C4-2B (cell line): Measurements from ENCODE around the gene NMUR1.
"Not testable (repeated sequence)": the region's sequence is repeated elsewhere in the genome, so short reads cannot be mapped to it uniquely, and the experiment has no call there.

Source experiments
- H3K27ac ChIP-seq: fragments of 450-650 bp; 2 replicates; pipeline ENCODE4 v1.5.1; 2017
- CTCF ChIP-seq: fragments of 450-650 bp; conservative IDR thresholded peaks from 2 replicates; pipeline ENCODE4 v1.5.1; 2017; ENCODE audit warnings: mild to moderate bottlenecking
- ZFX ChIP-seq: fragments of 450-650 bp; IDR thresholded peaks from 2 replicates; pipeline ENCODE4 v1.6.1; 2017

NMUR1 gene

DNA sequence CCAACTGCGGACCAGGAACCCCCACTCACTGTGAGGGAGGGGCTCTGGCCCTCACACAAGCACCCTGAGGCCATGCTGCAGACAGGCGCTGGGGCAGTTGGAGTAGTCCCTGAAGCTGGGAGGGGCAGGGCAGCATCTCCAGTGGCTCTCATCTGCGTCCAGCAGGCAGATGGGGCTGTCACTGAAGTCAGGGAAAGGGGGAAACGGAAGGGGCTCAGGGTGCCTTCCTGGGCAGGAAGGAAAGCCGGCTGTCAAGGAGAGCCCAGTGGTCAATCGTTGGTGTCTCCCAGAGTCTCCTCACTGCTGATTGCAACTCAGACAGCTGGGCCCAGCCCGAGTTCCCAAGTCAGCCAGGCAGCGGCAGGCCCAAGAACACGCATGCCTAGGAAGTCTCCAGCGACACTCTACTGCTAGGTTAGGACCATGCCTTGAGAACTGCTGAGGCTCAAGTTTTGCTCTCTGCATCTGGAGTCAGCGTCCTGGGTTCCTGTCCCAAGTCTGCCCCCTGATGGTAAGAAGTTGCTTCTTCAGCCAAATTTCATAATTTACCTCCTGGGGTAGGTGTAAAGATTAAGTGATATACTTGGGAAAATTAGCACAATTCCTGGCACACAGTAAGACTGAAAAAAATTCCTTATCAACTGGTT, 27.4 kb upstream of the NMUR1 start:
- H3K27ac ChIP-seq: no peak overlapping the region
- TF ChIP-seq CTCF: peak; percentile 71
- TF ChIP-seq ZFX: no peak

- TF ChIP-seq ZFX (no peak), CTCF (no peak)
- H3K27ac ChIP-seq: no peak overlapping the region
These were observed 26.7 kb upstream of the NMUR1 start for GRCh38 chr2:231556981-231557380.

DNA sequence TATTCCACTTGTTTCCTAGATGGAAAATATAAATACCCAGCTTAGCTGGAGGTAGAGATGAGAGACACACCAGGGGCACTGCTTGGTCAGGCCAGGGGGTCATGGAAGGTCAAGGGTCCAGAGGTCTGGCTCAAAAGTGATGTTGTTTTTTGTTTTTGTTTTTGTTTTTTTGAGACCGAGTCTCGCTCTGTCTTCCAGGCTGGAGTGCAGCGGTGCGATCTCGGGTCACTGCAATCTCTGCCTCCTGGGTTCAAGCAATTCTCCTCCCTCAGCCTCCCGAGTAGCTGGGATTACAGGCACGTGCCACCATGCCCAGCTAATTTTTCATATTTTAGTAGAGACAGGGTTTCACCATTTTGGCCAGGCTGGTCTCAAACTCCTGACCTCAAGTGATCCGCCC, 26.3 kb upstream of the NMUR1 start:
- H3K27ac ChIP-seq: not testable (repeated sequence)

DNA sequence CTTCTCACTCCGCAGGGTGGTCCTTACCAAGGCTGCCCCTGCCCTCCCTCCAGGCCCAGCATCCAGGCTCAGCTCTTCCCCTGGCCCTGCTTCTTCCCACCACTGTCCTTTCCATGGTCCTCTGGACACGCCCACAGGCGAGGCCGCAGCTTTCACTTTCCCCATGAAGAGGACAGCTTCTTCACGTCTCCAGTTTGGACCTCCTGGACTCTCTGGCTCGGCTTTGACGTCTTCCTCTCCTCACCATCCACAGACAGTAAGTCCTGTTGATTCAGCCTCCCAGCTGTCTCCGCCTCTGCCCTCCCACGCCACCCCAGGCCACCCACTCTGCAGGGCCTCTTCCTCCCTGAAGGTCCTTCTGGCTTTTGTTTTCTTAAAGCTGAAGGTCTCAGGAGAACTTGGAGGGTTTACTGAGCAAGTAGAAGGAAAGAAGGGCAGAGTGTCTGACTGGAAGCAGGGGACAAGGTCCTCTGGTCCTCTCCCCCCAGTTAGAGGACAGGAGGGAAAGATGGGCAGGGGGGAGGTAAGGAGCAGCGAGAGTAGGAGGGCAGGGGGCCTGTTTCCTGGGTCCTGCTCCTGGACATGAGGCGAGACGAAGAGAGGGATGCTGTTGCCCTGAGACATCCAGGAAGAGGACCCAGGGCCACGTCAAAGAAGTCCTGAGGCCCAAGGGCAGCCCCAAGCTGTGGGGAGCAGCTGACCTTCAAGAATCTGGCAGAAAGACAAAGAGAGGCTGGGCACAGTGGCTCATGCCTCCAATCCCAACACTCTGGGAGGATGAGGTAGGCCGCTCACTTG, 24.7 kb upstream of the NMUR1 start:
- H3K27ac ChIP-seq: no peak overlapping the region
- TF ChIP-seq CTCF: no peak
- TF ChIP-seq ZFX: no peak

DNA sequence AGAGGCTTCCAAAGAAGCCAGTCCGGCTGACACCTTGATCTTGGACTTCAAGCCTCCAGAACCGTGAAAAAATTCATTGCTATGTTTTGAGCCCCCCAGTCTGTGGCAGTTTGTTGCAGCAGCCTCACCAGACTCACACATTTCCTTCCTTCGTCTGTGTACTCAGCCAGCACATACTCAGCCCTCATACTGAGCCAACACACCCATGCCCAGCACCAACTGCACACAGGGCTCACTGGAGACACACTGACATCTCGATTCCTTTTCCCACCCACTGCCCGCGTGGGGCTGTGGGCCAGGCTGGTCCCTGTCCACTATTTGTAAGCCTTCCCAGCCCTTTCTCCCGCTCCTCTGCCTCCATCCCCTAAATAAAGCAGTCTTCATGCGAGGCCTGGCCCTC, 24.1 kb upstream of the NMUR1 start:
- no peak for TF ChIP-seq ZFX
- TF ChIP-seq CTCF: no peak
- H3K27ac ChIP-seq: no peak overlapping the region

DNA sequence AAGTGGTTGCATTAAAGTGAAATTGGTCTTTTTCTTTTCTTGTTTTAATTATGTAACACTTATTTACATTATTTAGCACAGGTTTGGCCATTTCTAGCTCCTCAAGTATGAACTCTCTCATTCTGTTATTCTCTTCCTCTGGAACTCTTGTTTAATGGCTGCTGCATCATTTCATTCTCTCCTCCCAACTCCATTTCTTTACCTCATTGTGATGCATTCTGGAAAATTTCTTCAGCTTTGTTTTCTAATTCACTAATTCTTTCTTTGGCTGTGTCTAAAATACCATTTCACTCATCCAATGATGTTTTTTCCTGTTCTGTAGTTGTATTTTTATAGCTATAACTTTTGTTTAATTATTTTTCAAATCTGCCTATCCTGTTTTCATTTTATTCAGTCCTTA, 22.5 kb upstream of the NMUR1 start:
- TF ChIP-seq CTCF: no peak
- TF ChIP-seq ZFX: no peak
- no peak overlapping the region for H3K27ac ChIP-seq

DNA sequence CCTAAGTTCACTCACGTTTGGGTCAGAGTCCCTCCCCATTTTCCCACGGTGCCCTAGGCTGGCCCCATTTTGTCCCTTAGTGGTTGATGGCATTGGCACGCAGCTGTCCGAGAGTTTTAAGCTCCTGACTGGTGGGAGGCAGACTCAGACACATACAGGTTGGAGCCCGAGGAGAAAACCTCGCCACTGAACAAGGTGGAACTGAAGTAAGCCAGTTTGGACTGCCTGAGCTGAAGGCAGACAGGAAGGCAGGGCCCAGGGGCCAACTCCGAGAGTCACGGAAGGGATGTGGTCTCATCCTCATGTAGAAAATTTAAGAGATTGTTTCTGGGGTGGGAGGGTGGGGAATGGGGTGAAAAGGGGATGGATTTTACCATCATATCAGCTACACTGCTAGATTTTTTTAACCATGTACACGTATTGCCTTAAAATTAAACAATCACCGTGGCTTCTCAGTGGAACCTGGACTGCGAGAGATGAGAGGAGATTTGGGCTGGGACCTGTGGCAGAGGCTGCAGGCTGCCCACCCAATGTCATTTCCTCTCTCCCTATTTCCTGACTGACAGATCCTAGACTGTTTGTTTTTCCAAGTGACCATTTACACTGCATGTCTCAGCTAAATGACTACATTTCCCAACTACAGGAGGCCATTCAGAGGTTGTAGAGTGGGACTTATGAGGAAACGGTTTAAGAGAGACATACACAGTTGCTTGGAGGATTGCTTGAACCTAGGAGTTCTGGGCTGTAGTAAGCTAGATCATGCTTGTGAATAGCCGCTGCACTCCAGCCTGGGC, 19.4 kb upstream of the NMUR1 start:
- TF ChIP-seq ZFX (no peak), CTCF (no peak)
- H3K27ac ChIP-seq: no peak overlapping the region
